ENCODE results near the gene CCDC159. TPM values are rescaled to one million over a fixed set of nuclear protein-coding genes. Genes with fewer than 3 reads are reported as not detected.

Gene CCDC159
- polyA plus RNA-seq, 4 donors: 19.0 to 43.4 (median 23.4) TPM

- no peak for DNase-seq (ENCODE audit: low read depth in 4 of 4, low spot score in 3 of 4)
Observed at GRCh38 chr19:11384778-11385129, 38.4 kb downstream of the CCDC159 start.

GRCh38 chr19:11387162-11388034 lies 41.1 kb downstream of the CCDC159 start:
- DNase-seq (ENCODE audit: low read depth in 4 of 4, low spot score in 3 of 4): no peak

GRCh38 chr19:11390359-11390758 lies 44.0 kb downstream of the CCDC159 start:
- no peak for DNase-seq (ENCODE audit: low read depth in 4 of 4, low spot score in 3 of 4)

GRCh38 chr19:11390933-11391680 lies 44.8 kb downstream of the CCDC159 start:
- DNase-seq (ENCODE audit: low read depth in 4 of 4, low spot score in 3 of 4): no peak

DNA sequence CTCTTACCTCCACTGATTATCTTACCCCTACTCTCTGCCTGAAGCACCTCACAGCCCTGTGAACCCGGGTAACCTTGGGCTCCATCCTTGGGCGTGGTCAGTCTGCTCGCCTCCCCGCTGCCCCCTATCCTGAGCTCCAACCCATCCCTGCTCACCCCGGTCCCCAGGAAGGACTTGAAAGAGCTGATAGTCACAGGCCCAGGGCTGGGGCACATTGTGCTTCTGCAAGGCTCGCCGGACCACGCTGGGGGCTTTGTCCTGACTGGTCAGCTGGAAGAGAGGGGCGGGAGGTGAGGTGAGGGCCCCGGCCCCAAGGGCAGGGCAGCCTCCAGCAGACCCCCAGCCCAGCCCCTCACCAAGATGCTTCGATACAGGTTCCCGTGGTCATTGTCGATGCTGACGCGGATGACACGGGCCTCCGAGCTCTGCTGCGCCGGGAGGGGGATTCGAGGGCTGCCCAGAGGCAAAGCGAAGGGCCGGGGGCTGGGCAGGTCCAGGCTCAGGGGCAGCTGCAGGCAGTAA lies 50.8 kb downstream of the CCDC159 start:
- DNase-seq (ENCODE audit: low read depth in 4 of 4, low spot score in 3 of 4): no peak

GRCh38 chr19:11399667-11400066 lies 53.3 kb downstream of the CCDC159 start:
- no peak for DNase-seq (ENCODE audit: low read depth in 4 of 4, low spot score in 3 of 4)

GRCh38 chr19:11400798-11401197 lies 54.5 kb downstream of the CCDC159 start:
- no peak for DNase-seq (ENCODE audit: low read depth in 4 of 4, low spot score in 3 of 4)

- no peak for DNase-seq (ENCODE audit: low read depth in 4 of 4, low spot score in 3 of 4)
Observed at GRCh38 chr19:11401808-11402543, 55.7 kb downstream of the CCDC159 start.

Other genes starting within 250 kb of the CCDC159 start
- gene SPC24, start 190.7 kb upstream of the CCDC159 start, polyA plus RNA-seq (ENCODE audit: insufficient read length in 4 of 4): 10 to 100 TPM; 15.8 to 20.0 (median 17.9) TPM
- 100 to 1,000 TPM; 110 to 199 (median 130) TPM for gene KANK2, start 149.0 kb upstream of the CCDC159 start, polyA plus RNA-seq (ENCODE audit: insufficient read length in 4 of 4)
- gene ANGPTL8, start 106.9 kb upstream of the CCDC159 start, polyA plus RNA-seq (ENCODE audit: insufficient read length in 4 of 4): under 1 TPM; 0.32 to 0.56 (median 0.48) TPM
- 10 to 100 TPM; 29.6 to 56.0 (median 40.2) TPM for gene DOCK6, start 84.0 kb upstream of the CCDC159 start, polyA plus RNA-seq (ENCODE audit: insufficient read length in 4 of 4)
- not detected for gene TSPAN16, start 50.4 kb upstream of the CCDC159 start, polyA plus RNA-seq (ENCODE audit: insufficient read length in 4 of 4)
- gene RAB3D, start 6.9 kb upstream of the CCDC159 start, polyA plus RNA-seq (ENCODE audit: insufficient read length in 4 of 4): 10 to 100 TPM in 3 of 4 donors, 1 to 10 TPM in 1; 8.6 to 18.4 (median 17.0) TPM
- 100 to 1,000 TPM in 3 of 4 donors, 10 to 100 TPM in 1; 64.3 to 142 (median 122) TPM for gene TMEM205, start 251 bp upstream of the CCDC159 start, polyA plus RNA-seq (ENCODE audit: insufficient read length in 4 of 4)
- 10 to 100 TPM; 10.5 to 30.4 (median 17.1) TPM for gene PLPPR2, start 8.9 kb downstream of the CCDC159 start, polyA plus RNA-seq (ENCODE audit: insufficient read length in 4 of 4)
- 1 to 10 TPM; 2.5 to 3.7 (median 3.0) TPM for gene SWSAP1, start 28.1 kb downstream of the CCDC159 start, polyA plus RNA-seq (ENCODE audit: insufficient read length in 4 of 4)
- gene EPOR, start 37.8 kb downstream of the CCDC159 start, polyA plus RNA-seq (ENCODE audit: insufficient read length in 4 of 4): 10 to 100 TPM in 3 of 4 donors, 1 to 10 TPM in 1; 6.3 to 41.9 (median 20.9) TPM
- 100 to 1,000 TPM in 1 of 4 donors, 10 to 100 TPM in 2, 1 to 10 TPM in 1; 1.7 to 148 (median 71.4) TPM for gene RGL3, start 72.8 kb downstream of the CCDC159 start, polyA plus RNA-seq (ENCODE audit: insufficient read length in 4 of 4)
- gene ODAD3, start 88.6 kb downstream of the CCDC159 start, polyA plus RNA-seq (ENCODE audit: insufficient read length in 4 of 4): 1 to 10 TPM in 3 of 4 donors, under 1 TPM in 1; 0.56 to 2.6 (median 1.5) TPM
- gene PRKCSH, start 89.1 kb downstream of the CCDC159 start, polyA plus RNA-seq (ENCODE audit: insufficient read length in 4 of 4): 100 to 1,000 TPM; 306 to 374 (median 342) TPM
- gene ELAVL3, start 134.5 kb downstream of the CCDC159 start, polyA plus RNA-seq (ENCODE audit: insufficient read length in 4 of 4): under 1 TPM; 0.13 to 0.53 (median 0.22) TPM
- 10 to 100 TPM in 1 of 4 donors, 1 to 10 TPM in 3; 6.9 to 12.5 (median 8.3) TPM for gene ZNF653, start 159.3 kb downstream of the CCDC159 start, polyA plus RNA-seq (ENCODE audit: insufficient read length in 4 of 4)
- 10 to 100 TPM; 33.6 to 42.2 (median 37.8) TPM for gene ECSIT, start 182.6 kb downstream of the CCDC159 start, polyA plus RNA-seq (ENCODE audit: insufficient read length in 4 of 4)
- gene CNN1, start 192.3 kb downstream of the CCDC159 start, polyA plus RNA-seq (ENCODE audit: insufficient read length in 4 of 4): 10 to 100 TPM in 1 of 4 donors, 1 to 10 TPM in 3; 2.6 to 10.6 (median 4.0) TPM
- 10 to 100 TPM; 42.2 to 59.9 (median 49.7) TPM for gene ELOF1, start 212.7 kb downstream of the CCDC159 start, polyA plus RNA-seq (ENCODE audit: insufficient read length in 4 of 4)
- gene ACP5, start 231.1 kb downstream of the CCDC159 start, polyA plus RNA-seq (ENCODE audit: insufficient read length in 4 of 4): 10 to 100 TPM in 1 of 4 donors, 1 to 10 TPM in 3; 3.9 to 16.0 (median 9.1) TPM